HFF-Myc (cell line): ENCODE results near the gene LMAN1L.

Experiments
- DNase-seq: peaks from one replicate; pipeline ENCODE4 v3.0.0-alpha.2; 2011; ENCODE audit warnings: low read depth; ENCODE audit errors: extremely low read depth
- H3K4me3 ChIP-seq: replicated peaks from 2 replicates; pipeline ENCODE4 v1.5.1; 2011; ENCODE audit warnings: low read depth, mild to moderate bottlenecking, control low read depth, low read length
- TF ChIP-seq, protein P1 (sequence below): IDR thresholded peaks from 2 replicates; pipeline ENCODE4 v1.5.1; 2012; ENCODE audit warnings: mild to moderate bottlenecking, low read depth, low read length, control low read depth; ENCODE audit errors: missing control alignments

The LMAN1L gene

DNA sequence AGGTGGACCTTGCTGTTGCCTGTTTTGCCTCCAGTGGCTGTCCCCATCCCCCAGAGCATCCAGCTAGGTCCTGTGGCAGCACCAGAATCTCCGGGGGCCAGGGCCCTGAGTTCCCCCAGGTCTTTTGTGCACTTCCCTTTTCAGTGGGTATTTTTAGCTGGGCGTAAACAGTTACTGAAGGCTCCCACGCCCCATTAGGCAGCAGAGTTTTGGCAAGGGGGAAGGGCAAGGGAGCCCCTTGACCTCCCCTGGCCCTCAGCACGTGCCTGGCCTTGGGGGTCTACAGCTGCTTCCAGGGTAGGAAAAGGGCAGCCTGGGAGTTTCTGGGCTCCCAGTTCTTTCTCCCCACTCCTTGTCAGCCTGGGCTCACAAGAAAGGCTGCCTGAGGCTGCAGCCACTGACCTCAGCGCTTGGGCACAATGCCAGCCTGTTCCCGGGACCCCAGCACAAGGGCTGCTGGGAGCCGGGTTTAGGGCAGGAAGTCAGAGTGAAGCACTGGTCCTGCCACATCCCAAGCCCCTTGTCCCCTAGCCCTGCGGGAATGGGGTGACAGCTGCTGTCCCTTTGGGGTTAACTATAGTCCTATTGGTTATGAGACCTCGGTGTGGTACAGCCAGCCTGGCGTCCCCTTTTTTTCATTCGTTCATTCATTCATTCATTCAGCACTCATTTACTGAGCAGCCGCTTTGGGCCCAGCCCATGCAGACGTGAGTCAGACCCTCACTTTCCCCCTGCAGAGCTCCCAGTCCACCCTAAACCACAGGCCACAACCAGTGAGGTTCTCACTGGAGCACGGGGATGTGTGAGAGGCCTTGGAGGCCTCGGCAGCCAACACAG lies 22.3 kb upstream of the LMAN1L start:
- TF ChIP-seq, protein P1, sequence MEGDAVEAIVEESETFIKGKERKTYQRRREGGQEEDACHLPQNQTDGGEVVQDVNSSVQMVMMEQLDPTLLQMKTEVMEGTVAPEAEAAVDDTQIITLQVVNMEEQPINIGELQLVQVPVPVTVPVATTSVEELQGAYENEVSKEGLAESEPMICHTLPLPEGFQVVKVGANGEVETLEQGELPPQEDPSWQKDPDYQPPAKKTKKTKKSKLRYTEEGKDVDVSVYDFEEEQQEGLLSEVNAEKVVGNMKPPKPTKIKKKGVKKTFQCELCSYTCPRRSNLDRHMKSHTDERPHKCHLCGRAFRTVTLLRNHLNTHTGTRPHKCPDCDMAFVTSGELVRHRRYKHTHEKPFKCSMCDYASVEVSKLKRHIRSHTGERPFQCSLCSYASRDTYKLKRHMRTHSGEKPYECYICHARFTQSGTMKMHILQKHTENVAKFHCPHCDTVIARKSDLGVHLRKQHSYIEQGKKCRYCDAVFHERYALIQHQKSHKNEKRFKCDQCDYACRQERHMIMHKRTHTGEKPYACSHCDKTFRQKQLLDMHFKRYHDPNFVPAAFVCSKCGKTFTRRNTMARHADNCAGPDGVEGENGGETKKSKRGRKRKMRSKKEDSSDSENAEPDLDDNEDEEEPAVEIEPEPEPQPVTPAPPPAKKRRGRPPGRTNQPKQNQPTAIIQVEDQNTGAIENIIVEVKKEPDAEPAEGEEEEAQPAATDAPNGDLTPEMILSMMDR: no peak
- no peak overlapping the region for H3K4me3 ChIP-seq
- DNase-seq: no peak

DNA sequence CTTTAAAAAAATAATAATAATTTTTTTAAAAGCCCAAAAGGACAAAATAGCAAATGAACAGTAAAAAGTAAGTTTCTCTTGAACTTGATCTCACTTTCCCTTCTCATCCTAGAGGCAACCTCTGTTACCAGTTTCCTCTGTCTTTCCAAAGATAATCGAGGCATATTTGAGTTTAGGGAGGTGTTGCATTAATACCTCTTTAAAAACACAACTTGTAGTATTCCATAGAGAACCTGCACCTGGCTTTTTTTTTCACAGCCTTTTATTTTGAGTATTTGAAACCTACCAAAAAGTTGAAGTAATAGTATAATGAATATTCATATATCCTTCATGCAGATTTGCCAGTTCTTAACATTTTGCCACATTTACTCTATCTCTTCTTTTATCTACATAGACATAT lies 21.6 kb upstream of the LMAN1L start:
- TF ChIP-seq, protein P1: no peak
- DNase-seq: no peak
- H3K4me3 ChIP-seq: no peak overlapping the region

DNA sequence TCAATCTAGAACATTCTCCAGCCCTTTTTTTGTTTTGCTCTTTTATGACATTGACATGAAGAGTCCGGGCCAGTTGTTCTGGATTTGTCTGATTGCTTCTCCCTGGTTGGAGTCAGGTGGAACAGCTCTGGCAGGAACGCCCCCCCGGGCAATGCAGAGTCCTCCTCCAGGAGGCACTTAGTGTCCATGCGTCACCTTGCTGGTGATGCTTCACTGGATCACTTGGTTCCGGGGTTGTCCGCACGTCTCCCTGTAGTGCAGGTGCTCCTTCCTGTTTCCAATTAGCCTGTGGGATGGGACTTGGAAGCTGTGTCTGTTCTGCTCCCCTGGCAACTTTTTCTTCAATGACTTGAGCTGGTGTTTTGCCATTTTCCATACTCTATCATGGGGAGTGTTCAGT lies 21.0 kb upstream of the LMAN1L start:
- no peak for DNase-seq
- TF ChIP-seq, protein P1: no peak
- H3K4me3 ChIP-seq: no peak overlapping the region

DNA sequence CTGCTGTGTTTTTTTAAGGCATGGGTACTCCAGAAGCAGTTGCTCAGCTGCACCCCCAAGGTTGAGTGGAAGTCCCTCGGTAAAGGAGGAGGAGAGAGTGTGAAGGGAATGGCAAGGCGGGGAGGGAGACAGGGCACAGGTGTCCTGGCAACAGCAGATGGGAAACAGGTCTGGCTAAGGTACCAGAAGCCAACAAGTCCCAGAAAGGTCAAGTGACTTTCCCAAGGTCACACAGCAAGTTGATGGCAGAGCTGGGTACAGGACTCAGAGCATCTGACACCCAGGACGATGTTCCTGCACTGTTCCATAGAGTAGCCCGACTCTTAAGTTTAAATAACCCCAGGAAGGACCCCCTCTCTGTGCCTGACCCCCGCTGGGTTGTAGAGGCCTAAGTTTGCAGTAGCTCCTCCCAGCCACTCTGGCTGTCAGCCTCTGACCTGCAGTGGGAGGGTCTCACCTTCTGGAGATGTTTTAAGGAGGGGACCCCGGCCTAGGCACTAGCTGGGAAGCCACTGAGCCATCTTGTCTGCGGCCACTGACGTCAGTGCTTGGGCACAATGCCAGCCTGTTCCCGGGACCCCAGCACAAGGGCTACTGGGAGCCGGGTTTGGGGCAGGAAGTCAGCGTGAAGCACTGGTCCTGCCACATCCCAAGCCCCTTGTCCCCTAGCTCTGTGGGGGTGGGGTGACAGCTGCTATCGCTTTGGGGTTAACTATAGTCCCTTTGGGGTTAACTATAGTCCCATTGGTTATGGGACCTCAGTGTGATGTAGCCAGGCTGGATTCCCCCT lies 20.2 kb upstream of the LMAN1L start:
- TF ChIP-seq, protein P1: no peak
- H3K4me3 ChIP-seq: no peak overlapping the region

DNA sequence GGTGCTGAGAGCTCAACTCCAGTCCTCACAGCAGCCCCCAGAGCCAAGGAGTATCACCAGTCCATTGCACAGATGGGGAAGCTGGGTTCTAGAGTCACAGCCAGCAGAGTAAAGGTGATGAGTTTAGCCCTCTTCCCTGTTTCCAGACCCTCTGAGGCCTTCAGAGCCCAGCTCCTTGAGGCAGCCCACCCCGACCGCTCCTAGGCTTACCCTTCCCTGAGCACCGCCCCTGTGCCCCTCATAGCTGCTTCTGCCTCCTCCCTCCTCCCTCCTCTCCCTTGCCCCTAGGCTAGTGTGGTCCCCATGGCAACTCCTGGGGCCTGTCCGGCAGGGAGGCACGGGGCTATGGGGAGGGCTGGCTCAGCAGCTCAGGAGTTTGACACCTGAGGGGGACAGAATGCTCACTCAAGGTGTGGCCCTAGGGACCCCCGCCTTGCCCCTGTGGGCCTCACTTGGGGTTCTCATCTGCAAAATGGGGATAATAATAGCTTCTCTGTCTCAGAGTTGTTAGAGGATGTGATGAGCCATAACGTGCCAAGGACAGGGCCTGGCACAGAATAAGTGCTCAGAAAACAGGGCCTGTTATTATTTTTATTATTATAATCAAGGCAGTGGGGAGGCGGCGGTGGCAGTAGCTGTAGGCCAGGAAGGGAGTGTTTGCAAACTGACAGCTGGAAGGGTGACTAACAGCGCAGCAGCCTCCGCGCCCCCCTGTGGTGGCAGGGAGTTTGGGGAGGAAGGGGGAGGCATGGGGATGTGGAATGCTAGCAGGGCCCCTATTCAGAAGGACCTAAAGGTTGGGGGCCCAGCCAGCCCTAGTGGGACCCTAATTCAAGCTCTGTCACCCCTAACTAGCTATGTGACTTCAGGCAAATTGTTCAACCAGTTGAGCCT lies 19.3 kb upstream of the LMAN1L start:
- DNase-seq: no peak
- no peak overlapping the region for H3K4me3 ChIP-seq

More for the DNA sequence above, 20.2 kb upstream of the LMAN1L start:
- DNase-seq: no peak

More for the DNA sequence above, 19.3 kb upstream of the LMAN1L start:
- TF ChIP-seq, protein P1: peak; percentile 15
